PC-9 (cell line): ENCODE results near the gene UCHL1. TPM values are rescaled to one million over a fixed set of nuclear protein-coding genes. Genes with fewer than 3 reads are reported as not detected.
A peak's percentile ranks its signal among the peaks of the same experiment; 100 is the strongest.

Experiments used
- BruUV-seq: library from RNA; stranded (reverse); fragments of 400-500 nt; replicated peaks from 2 replicates; lab custom pipeline; 2021; lab: Mats Ljungman, UMichigan
- CTCF ChIA-PET: fragments of 300-600 bp; sonication (Branson Sonifier 250); formaldehyde crosslinking; loops from one replicate; lab custom pipeline; 2022; ENCODE audit warnings: antibody characterized with exemption; lab: Charles Lee
- POLR2A ChIA-PET: fragments of 300-600 bp; sonication (Branson Sonifier 250); formaldehyde crosslinking; loops from one replicate; lab custom pipeline; 2022; ENCODE audit warnings: antibody characterized with exemption; ENCODE audit not compliant: unreplicated experiment; lab: Charles Lee
- DNase-seq, 2 experiments: peaks; one replicate each; pipeline versions ENCODE4 v3.0.0 to v3.0.0-alpha.2; 2015 to 2022; ENCODE audit warnings: mixed read lengths in 1 of 2
- H2AFZ ChIP-seq: fragments of 200-600 bp; sonication (generic); 2 replicates; pipeline ENCODE4 v1.8.1; 2017; ENCODE audit warnings: antibody characterized with exemption
- H3F3A ChIP-seq: fragments of 200-600 bp; sonication (generic); 2 replicates; pipeline ENCODE4 v1.8.1; 2017; ENCODE audit warnings: antibody characterized with exemption, mild to moderate bottlenecking, low read depth; ENCODE audit not compliant: insufficient read depth
- H3K27ac ChIP-seq: fragments of 200-600 bp; sonication (generic); 2 replicates; pipeline ENCODE4 v1.6.1; 2016; ENCODE audit warnings: mixed run types
- H3K27me3 ChIP-seq: fragments of 200-600 bp; sonication (generic); 2 replicates; pipeline ENCODE4 v1.6.1; 2016; ENCODE audit warnings: low read depth, mixed run types; ENCODE audit not compliant: insufficient read depth
- H3K36me3 ChIP-seq: fragments of 200-600 bp; sonication (generic); 2 replicates; pipeline ENCODE4 v1.6.1; 2016; ENCODE audit warnings: low read depth, mixed run types
- H3K4me1 ChIP-seq: fragments of 200-600 bp; sonication (generic); replicated peaks from 2 replicates; pipeline ENCODE4 v1.6.1; 2016; ENCODE audit warnings: mixed run types; ENCODE audit not compliant: insufficient read depth
- H3K4me2 ChIP-seq: fragments of 200-600 bp; sonication (generic); 2 replicates; pipeline ENCODE4 v1.6.1; 2017; ENCODE audit warnings: mixed run types
- H3K4me3 ChIP-seq: fragments of 200-600 bp; sonication (generic); 2 replicates; pipeline ENCODE4 v1.6.1; 2016; ENCODE audit warnings: mixed run types
- H3K79me2 ChIP-seq: fragments of 200-600 bp; sonication (generic); 2 replicates; pipeline ENCODE4 v1.6.1; 2017; ENCODE audit warnings: low read depth, mixed run types
- H3K9me2 ChIP-seq: fragments of 200-600 bp; sonication (generic); 2 replicates; pipeline ENCODE4 v1.8.1; 2017; ENCODE audit warnings: mild to moderate bottlenecking; ENCODE audit not compliant: insufficient read depth
- H3K9me3 ChIP-seq: fragments of 200-600 bp; sonication (generic); 2 replicates; pipeline ENCODE4 v1.8.1; 2016; ENCODE audit warnings: low read depth; ENCODE audit not compliant: insufficient read depth
- H4K20me1 ChIP-seq: fragments of 200-600 bp; sonication (generic); 2 replicates; pipeline ENCODE4 v1.8.1; 2017; ENCODE audit not compliant: insufficient read depth
- EZH2 ChIP-seq: fragments of 200-600 bp; sonication (generic); IDR thresholded peaks from 2 replicates; pipeline ENCODE4 v1.8.0; 2017; ENCODE audit warnings: antibody characterized with exemption, low read depth
- intact Hi-C: fragments of 100-400 bp; cut with micrococcal nuclease; formaldehyde crosslinking; loops from one replicate; pipeline ENCODE4 v1.10.0; 2022; ENCODE audit not compliant: unreplicated experiment
- total RNA-seq: library from RNA; stranded (reverse); gene quantifications from 2 replicates; pipeline ENCODE4 v1.2.3, GENCODE V29; 2021
- TF ChIP-seq, protein P1 (sequence below): fragments of 200-600 bp; sonication (generic); conservative IDR thresholded peaks from 2 replicates; pipeline ENCODE4 v1.6.1; 2017; ENCODE audit warnings: mixed run types, antibody characterized with exemption, mild to moderate bottlenecking, moderate library complexity

The UCHL1 gene
- total RNA-seq, 1 experiment from 2014 or later, result 1,253 TPM

GRCh38 chr4:41262198-41262597, 5.5 kb downstream of the UCHL1 start:
- no TSS peak for BruUV-seq
- POLR2A ChIA-PET, result no interaction called here
- Histone ChIP-seq H3F3A (peaks cover 92% of the 10 kb centered on the region), H3K27ac (no peak overlapping the region), H3K27me3 (no peaks in the 10 kb centered on the region), H2AFZ (no peak overlapping the region), H3K79me2 (peaks cover 50% of the 10 kb centered on the region), H3K4me3 (no peak overlapping the region), H3K4me1 (peaks cover 23% of the 10 kb centered on the region), H3K4me2 (no peak overlapping the region), H3K9me2 (no peaks in the 10 kb centered on the region), H3K9me3 (no peaks in the 10 kb centered on the region), H3K36me3 (peaks cover 92% of the 10 kb centered on the region), H4K20me1 (peaks cover 84% of the 10 kb centered on the region)
- CTCF ChIA-PET, result no interaction called here
- intact Hi-C loops, result no loop called here
- DNase-seq, result no peak
- no peak for TF ChIP-seq EZH2
- TF ChIP-seq, protein P1, sequence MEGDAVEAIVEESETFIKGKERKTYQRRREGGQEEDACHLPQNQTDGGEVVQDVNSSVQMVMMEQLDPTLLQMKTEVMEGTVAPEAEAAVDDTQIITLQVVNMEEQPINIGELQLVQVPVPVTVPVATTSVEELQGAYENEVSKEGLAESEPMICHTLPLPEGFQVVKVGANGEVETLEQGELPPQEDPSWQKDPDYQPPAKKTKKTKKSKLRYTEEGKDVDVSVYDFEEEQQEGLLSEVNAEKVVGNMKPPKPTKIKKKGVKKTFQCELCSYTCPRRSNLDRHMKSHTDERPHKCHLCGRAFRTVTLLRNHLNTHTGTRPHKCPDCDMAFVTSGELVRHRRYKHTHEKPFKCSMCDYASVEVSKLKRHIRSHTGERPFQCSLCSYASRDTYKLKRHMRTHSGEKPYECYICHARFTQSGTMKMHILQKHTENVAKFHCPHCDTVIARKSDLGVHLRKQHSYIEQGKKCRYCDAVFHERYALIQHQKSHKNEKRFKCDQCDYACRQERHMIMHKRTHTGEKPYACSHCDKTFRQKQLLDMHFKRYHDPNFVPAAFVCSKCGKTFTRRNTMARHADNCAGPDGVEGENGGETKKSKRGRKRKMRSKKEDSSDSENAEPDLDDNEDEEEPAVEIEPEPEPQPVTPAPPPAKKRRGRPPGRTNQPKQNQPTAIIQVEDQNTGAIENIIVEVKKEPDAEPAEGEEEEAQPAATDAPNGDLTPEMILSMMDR, result no peak

DNA sequence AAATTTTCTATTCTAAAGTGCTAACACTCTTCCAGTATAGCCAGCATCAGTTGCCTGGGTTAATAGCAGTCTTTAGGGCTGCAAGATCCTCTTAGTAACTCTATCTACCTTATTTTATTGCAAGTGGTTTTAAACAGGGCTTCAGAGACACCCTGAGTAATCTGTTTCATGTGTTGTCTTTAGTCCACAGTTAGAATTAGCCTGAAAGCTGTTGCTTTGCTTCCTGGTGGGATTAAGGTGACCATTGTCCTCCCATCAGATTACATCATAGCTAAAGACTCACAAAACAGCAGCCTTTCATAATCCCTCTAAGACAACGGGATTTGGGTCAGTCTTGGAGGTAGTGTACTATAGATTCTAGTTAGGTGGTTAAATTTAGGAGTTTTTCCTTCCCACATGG, 7.5 kb downstream of the UCHL1 start:
- H3K9me3 ChIP-seq, result no peaks in the 10 kb centered on the region
- DNase-seq, result no peak
- no peaks in the 10 kb centered on the region for H3K9me2 ChIP-seq
- no peak overlapping the region for H3K27ac ChIP-seq
- peaks cover 67% of the 10 kb centered on the region for H4K20me1 ChIP-seq
- intact Hi-C loops, result no loop called here
- ChIA-PET CTCF (no interaction called here), POLR2A (no interaction called here)
- H3K4me3 ChIP-seq, result no peak overlapping the region
- H3F3A ChIP-seq, result peaks cover 99% of the 10 kb centered on the region
- TF ChIP-seq, protein P1, result no peak
- TF ChIP-seq EZH2, result no peak
- H3K27me3 ChIP-seq, result no peaks in the 10 kb centered on the region
- BruUV-seq, result no TSS peak
- H3K36me3 ChIP-seq, result peaks cover 77% of the 10 kb centered on the region
- H3K4me2 ChIP-seq, result no peak overlapping the region
- H3K4me1 ChIP-seq, result peaks cover 13% of the 10 kb centered on the region
- peaks cover 30% of the 10 kb centered on the region for H3K79me2 ChIP-seq
- no peak overlapping the region for H2AFZ ChIP-seq

GRCh38 chr4:41267997-41268396, 11.3 kb downstream of the UCHL1 start:
- H3K4me1 ChIP-seq, result no peaks in the 10 kb centered on the region
- peaks cover 41% of the 10 kb centered on the region for H4K20me1 ChIP-seq
- H3K9me3 ChIP-seq, result no peaks in the 10 kb centered on the region
- CTCF ChIA-PET, result no interaction called here
- H3K4me3 ChIP-seq, result no peak overlapping the region
- no peaks in the 10 kb centered on the region for H3K9me2 ChIP-seq
- no peaks in the 10 kb centered on the region for H3K79me2 ChIP-seq
- H3K4me2 ChIP-seq, result no peak overlapping the region
- TF ChIP-seq, protein P1, result no peak
- no peak for TF ChIP-seq EZH2
- POLR2A ChIA-PET, result interaction anchor here (0.7 kb wide), 2 partner anchors 11 to 51 kb away, joined by 4 to 5 read pairs; no protein-coding TSS in a partner anchor
- peaks cover 39% of the 10 kb centered on the region for H3K36me3 ChIP-seq
- no peaks in the 10 kb centered on the region for H3K27me3 ChIP-seq
- H3F3A ChIP-seq, result peaks cover 72% of the 10 kb centered on the region
- BruUV-seq, result TSS peak; percentile 0
- H3K27ac ChIP-seq, result no peak overlapping the region
- intact Hi-C loops, result no loop called here
- H2AFZ ChIP-seq, result no peak overlapping the region
- DNase-seq, result no peak
